Transverse colon (tissue), 4 donors: Measurements from ENCODE around the gene KIAA1958. TPM values are rescaled to one million over a fixed set of nuclear protein-coding genes. Genes with fewer than 3 reads are reported as not detected.

Experiments
- DNase-seq: peaks from one replicate; pipeline ENCODE4 v3.0.0-alpha.2; 2019
- H3K27ac ChIP-seq, 4 donors: fragments of 200-600 bp; sonication (generic); 2 replicates each; pipeline ENCODE4 v1.5.1; 2016 to 2018; ENCODE audit warnings: inconsistent platforms in 4 of 4
- H3K27me3 ChIP-seq: fragments of 200-600 bp; sonication (generic); 2 replicates; pipeline ENCODE4 v1.5.1; 2017; ENCODE audit warnings: inconsistent platforms
- H3K36me3 ChIP-seq, 4 donors: fragments of 200-600 bp; sonication (generic); 2 replicates each; pipeline ENCODE4 v1.5.1; 2017 to 2019; ENCODE audit warnings: inconsistent platforms in 4 of 4
- H3K4me1 ChIP-seq, 4 donors: fragments of 200-600 bp; sonication (generic); 2 replicates each; pipeline ENCODE4 v1.5.1; 2017 to 2020; ENCODE audit warnings: inconsistent platforms in 4 of 4
- H3K4me3 ChIP-seq, 4 donors: fragments of 200-600 bp; sonication (generic); 1 replicate in 1 of 4; 2 replicates in 3 of 4; pipeline versions ENCODE4 v1.5.1 to v1.6.1; 2017 to 2019; ENCODE audit warnings: inconsistent platforms in 4 of 4
- H3K9me3 ChIP-seq, 2 donors: fragments of 200-600 bp; sonication (generic); 2 replicates each; pipeline ENCODE4 v1.5.1; 2017 to 2019; ENCODE audit warnings: inconsistent platforms in 2 of 2
- EP300 ChIP-seq: sonication (generic); formaldehyde crosslinking; IDR thresholded peaks from one replicate; pipeline ENCODE4 v1.6.1; 2017; ENCODE audit warnings: antibody characterized with exemption, low read depth
- POLR2A ChIP-seq: fragments of 450-650 bp; IDR thresholded peaks from one replicate; pipeline ENCODE4 v1.6.1; 2016; ENCODE audit warnings: antibody characterized with exemption, mild to moderate bottlenecking, moderate library complexity
- POLR2AphosphoS5 ChIP-seq, 3 donors: sonication (generic); formaldehyde crosslinking; IDR thresholded peaks; one replicate each; pipeline ENCODE4 v1.6.1; 2016; ENCODE audit warnings: antibody characterized with exemption in 3 of 3
- WGBS, 2 donors: methylation state at CpG; one replicate each; pipeline ENCODE4 v1.1.5; 2018; ENCODE audit warnings: low coverage in 1 of 2; 5-methylcytosine and 5-hydroxymethylcytosine counted together
- in situ Hi-C, 4 donors: fragments of 200-750 bp; cut with MboI; loops; one replicate each; pipeline versions ENCODE4 v1.15.0 to v1.15.1; 2017; ENCODE audit warnings: low sequenced_read_pairs in 3 of 4, low pct_ligation_motif_present in 1 of 4, low pct_unique_long_range_greater_than_20kb in 1 of 4
- intact Hi-C: fragments of 100-400 bp; cut with DNase I; formaldehyde crosslinking; loops from one replicate; pipeline ENCODE4 v1.15.1; 2023; ENCODE audit warnings: low total_unique reads
- total RNA-seq, 4 donors: library from RNA; depleted of rRNA; stranded (reverse); fragments of >200 nt; gene quantifications; one replicate each; pipeline ENCODE4 v1.1.0, GENCODE V29; 2016
- TF ChIP-seq, protein P1 (sequence below), 5 experiments: fragments of 200-600 bp in 3 of 5; fragments of 450-650 bp in 2 of 5; sonication (generic) in 3 of 5; IDR thresholded peaks; 1 replicate in 2 of 5; 2 replicates in 3 of 5; pipeline ENCODE4 v1.5.1; 2016 to 2017; ENCODE audit warnings: antibody characterized with exemption in 5 of 5, inconsistent platforms in 3 of 5, mild to moderate bottlenecking in 2 of 5, moderate library complexity in 1 of 5

The KIAA1958 gene
- total RNA-seq, 4 donors from 2014 or later = 5.0 to 12.4 (median 9.4) TPM

DNA sequence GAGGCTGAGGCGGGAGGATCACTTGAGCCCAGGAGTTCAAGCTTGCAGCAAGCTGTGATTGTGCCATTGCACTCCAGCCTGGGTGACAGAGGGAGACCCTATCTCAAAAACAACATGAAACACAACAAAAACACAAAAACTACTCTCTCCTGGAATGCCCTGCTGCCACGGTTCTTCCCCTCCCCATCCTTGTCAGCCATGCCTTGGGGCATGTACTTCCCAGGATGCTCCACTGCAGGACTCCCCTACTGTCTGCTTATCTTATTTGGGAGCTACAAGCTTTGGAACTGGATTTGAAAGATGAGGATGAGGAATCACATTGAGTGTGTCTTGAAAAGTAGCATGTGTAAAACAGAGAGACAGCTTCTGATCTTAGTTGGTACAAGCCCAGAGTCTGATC lies 40.1 kb upstream of the KIAA1958 start:
- intact Hi-C loops (no loop called here), in situ Hi-C loops (no loop called here)
- Histone ChIP-seq H3K4me1 (peaks cover 0 to 9% (median 0%) of the 10 kb centered on the region in 4 donors), H3K27me3 (no peaks in the 10 kb centered on the region), H3K27ac (peak overlapping the region in 3 of 4 donors; percentile 23 to 52 (median 24)), H3K4me3 (no peak overlapping the region), H3K9me3 (no peaks in the 10 kb centered on the region), H3K36me3 (peaks cover 0 to 4% (median 0%) of the 10 kb centered on the region in 4 donors)
- no peak for DNase-seq
- 81 to 92% methylated on average over 2 of the region's 2 CpGs for WGBS, 2 donors
- TF ChIP-seq, protein P1, sequence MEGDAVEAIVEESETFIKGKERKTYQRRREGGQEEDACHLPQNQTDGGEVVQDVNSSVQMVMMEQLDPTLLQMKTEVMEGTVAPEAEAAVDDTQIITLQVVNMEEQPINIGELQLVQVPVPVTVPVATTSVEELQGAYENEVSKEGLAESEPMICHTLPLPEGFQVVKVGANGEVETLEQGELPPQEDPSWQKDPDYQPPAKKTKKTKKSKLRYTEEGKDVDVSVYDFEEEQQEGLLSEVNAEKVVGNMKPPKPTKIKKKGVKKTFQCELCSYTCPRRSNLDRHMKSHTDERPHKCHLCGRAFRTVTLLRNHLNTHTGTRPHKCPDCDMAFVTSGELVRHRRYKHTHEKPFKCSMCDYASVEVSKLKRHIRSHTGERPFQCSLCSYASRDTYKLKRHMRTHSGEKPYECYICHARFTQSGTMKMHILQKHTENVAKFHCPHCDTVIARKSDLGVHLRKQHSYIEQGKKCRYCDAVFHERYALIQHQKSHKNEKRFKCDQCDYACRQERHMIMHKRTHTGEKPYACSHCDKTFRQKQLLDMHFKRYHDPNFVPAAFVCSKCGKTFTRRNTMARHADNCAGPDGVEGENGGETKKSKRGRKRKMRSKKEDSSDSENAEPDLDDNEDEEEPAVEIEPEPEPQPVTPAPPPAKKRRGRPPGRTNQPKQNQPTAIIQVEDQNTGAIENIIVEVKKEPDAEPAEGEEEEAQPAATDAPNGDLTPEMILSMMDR (IDR thresholded peaks at IDR 0.05) = no peak
- no peak for TF ChIP-seq EP300
- TF ChIP-seq POLR2A = no peak
- TF ChIP-seq POLR2AphosphoS5 (IDR thresholded peaks at IDR 0.05) = no peak

DNA sequence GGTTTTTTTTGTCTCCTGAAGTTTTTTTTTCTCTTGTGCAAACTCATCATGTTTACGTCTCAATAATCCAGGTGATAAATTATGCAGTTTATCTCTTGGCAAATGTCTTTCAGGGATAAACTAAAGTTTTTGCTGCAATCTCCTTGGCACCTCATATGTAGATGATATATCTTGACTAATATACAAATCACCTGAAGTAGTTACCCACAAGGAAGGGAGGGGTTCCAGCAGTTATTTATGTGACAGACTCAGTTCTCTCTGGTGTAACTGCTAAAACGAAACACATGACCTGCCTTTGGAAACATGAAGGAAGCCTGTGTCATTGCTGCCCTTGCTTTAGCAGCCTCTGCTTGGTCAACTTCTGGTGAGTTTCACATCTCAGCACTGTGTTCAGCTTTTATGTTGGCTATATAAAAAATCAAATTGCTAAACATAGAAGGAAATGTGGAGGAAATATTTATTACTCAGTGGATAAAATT lies 39.3 kb upstream of the KIAA1958 start:
- H3K4me1 ChIP-seq = peaks cover 0 to 9% (median 0%) of the 10 kb centered on the region in 4 donors
- H3K27ac ChIP-seq = peak overlapping the region in 2 of 4 donors; percentile 13 to 23
- in situ Hi-C loops (no loop called here), intact Hi-C loops (no loop called here)
- no peaks in the 10 kb centered on the region for H3K9me3 ChIP-seq
- H3K4me3 ChIP-seq = no peak overlapping the region
- peak; percentile 6 to 44 (median 29) for TF ChIP-seq POLR2AphosphoS5 (IDR thresholded peaks at IDR 0.05)
- TF ChIP-seq, protein P1 (IDR thresholded peaks at IDR 0.05) = no peak
- TF ChIP-seq POLR2A = no peak
- no peak for TF ChIP-seq EP300
- WGBS, 2 donors = 33 to 56% methylated on average over 1 to 2 of the region's 2 CpGs
- H3K27me3 ChIP-seq = no peaks in the 10 kb centered on the region
- no peak for DNase-seq
- no peaks in the 10 kb centered on the region for H3K36me3 ChIP-seq

DNA sequence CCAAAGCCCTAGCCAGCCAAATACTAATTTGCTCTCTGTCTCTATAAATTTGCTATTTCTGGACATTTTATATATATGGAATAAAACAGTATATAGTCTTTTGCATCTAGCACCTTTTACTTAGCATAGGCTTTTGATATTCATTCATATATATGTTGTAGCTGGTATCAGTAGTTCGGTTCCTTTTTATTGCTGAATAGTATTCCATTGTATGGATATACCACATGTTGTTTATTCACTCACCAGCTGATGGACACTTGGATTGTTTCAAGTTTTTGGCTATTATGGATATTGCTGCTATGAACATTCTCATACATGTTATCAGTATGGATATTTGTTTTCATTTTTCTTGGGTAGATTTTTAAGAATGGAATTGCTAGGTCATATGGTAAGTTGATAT lies 23.8 kb upstream of the KIAA1958 start:
- peaks cover 0 to 43% (median 3%) of the 10 kb centered on the region in 4 donors for H3K36me3 ChIP-seq
- DNase-seq = no peak
- no peak overlapping the region for H3K27ac ChIP-seq
- H3K4me3 ChIP-seq = no peak overlapping the region
- in situ Hi-C loops = no loop called here
- H3K9me3 ChIP-seq = no peaks in the 10 kb centered on the region
- 94 to 100% methylated on average over 1 of the region's 1 CpG for WGBS, 2 donors
- no peak for TF ChIP-seq POLR2A
- no peak for TF ChIP-seq EP300
- TF ChIP-seq, protein P1 (IDR thresholded peaks at IDR 0.05) = no peak
- TF ChIP-seq POLR2AphosphoS5 (IDR thresholded peaks at IDR 0.05) = no peak
- intact Hi-C loops = no loop called here
- H3K27me3 ChIP-seq = no peaks in the 10 kb centered on the region
- no peaks in the 10 kb centered on the region for H3K4me1 ChIP-seq

DNA sequence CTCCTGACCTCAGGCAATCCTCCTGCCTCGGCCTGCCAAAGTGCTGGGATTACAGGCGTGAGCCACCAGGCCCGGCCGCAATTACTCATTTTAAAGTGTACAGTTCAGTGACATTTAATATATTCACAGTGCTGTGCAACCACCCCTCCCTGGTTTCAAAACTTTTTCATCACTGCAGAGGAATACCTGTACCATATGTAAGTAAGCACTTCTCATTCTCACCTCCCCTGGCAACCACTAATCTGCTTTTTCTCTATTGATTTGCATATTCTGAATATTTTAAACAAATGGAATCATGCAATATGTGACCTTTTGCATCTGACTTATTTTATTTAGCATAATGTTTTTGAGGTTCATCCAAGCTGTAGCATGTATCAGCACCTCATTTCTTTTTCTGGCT lies 21.3 kb upstream of the KIAA1958 start:
- WGBS, 2 donors = 94% methylated on average over 4 of the region's 4 CpGs; no CpG with 5 or more reads in 1 of the 2 donors

More for the DNA sequence above, 21.3 kb upstream of the KIAA1958 start:
- intact Hi-C loops = no loop called here
- H3K36me3 ChIP-seq = peaks cover 0 to 30% (median 3%) of the 10 kb centered on the region in 4 donors
- no peak overlapping the region for H3K27ac ChIP-seq
- H3K9me3 ChIP-seq = no peaks in the 10 kb centered on the region
- no peaks in the 10 kb centered on the region for H3K4me1 ChIP-seq
- no peak for DNase-seq
- TF ChIP-seq POLR2AphosphoS5 (IDR thresholded peaks at IDR 0.05) (no peak), POLR2A (no peak), EP300 (no peak)
- TF ChIP-seq, protein P1 (IDR thresholded peaks at IDR 0.05) = no peak
- H3K4me3 ChIP-seq = no peak overlapping the region
- no peaks in the 10 kb centered on the region for H3K27me3 ChIP-seq
- in situ Hi-C loops = no loop called here
